Measurements from ENCODE around the gene OSTM1.

DNA sequence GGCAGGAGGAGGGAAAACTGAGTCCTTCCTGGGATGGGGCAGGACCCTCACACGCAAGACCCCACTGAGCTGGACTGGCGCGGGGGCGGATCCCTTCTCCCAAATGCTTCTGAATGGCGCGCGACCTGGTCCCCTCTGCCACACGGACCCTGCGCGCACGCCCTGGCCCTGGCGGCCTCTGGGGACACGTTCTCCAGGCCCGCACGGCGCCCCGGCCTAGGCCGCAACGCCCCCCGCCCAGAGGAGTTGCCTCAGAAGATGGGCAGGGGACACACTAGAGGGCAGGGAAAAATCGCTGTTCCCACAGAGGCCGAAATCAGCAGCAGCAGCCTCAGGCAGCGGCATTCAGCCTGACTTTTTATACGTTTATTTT is 45.2 kb upstream of the OSTM1 start:
- TF ChIP-seq POLR2A (IDR thresholded peaks at IDR 0.05; ENCODE audit: extremely low read depth, insufficient read length) = no peak
- TF ChIP-seq, protein P1, sequence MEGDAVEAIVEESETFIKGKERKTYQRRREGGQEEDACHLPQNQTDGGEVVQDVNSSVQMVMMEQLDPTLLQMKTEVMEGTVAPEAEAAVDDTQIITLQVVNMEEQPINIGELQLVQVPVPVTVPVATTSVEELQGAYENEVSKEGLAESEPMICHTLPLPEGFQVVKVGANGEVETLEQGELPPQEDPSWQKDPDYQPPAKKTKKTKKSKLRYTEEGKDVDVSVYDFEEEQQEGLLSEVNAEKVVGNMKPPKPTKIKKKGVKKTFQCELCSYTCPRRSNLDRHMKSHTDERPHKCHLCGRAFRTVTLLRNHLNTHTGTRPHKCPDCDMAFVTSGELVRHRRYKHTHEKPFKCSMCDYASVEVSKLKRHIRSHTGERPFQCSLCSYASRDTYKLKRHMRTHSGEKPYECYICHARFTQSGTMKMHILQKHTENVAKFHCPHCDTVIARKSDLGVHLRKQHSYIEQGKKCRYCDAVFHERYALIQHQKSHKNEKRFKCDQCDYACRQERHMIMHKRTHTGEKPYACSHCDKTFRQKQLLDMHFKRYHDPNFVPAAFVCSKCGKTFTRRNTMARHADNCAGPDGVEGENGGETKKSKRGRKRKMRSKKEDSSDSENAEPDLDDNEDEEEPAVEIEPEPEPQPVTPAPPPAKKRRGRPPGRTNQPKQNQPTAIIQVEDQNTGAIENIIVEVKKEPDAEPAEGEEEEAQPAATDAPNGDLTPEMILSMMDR (IDR thresholded peaks at IDR 0.05; ENCODE audit: low read depth, low read length) = no peak
- TF ChIP-seq, protein P2, sequence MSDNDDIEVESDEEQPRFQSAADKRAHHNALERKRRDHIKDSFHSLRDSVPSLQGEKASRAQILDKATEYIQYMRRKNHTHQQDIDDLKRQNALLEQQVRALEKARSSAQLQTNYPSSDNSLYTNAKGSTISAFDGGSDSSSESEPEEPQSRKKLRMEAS (IDR thresholded peaks at IDR 0.05; ENCODE audit: low read depth, low read length) = no peak
- TF ChIP-seq MYC (IDR thresholded peaks at IDR 0.05; ENCODE audit: low read depth, low read length) = no peak
